Panc1 (cell line): Measurements from ENCODE around the gene HELB. TPM values are rescaled to one million over a fixed set of nuclear protein-coding genes. Genes with fewer than 3 reads are reported as not detected.

Experiments
- ATAC-seq: fragments of 200-7000 bp; cut with Tn5 transposase; 2 replicates; pipeline ENCODE4 v1.9.1; 2020; ENCODE audit warnings: mild to moderate bottlenecking, moderate library complexity
- BruUV-seq: library from RNA; stranded (reverse); fragments of 400-500 nt; replicated peaks from 2 replicates; lab custom pipeline; 2021; lab: Mats Ljungman, UMichigan
- CTCF ChIA-PET: fragments of 300-600 bp; sonication (Branson Sonifier 250); formaldehyde crosslinking; loops from one replicate; lab custom pipeline; 2022; ENCODE audit warnings: antibody characterized with exemption; lab: Charles Lee
- POLR2A ChIA-PET: fragments of 300-600 bp; sonication (Branson Sonifier 250); formaldehyde crosslinking; loops from one replicate; lab custom pipeline; 2022; ENCODE audit warnings: antibody characterized with exemption; lab: Charles Lee
- DNase-seq: peaks from one replicate; pipeline ENCODE4 v3.0.0-alpha.2; 2010; ENCODE audit warnings: low read depth, low spot score
- H3K27ac ChIP-seq: 2 replicates; pipeline ENCODE4 v1.5.1; 2011; ENCODE audit warnings: mild to moderate bottlenecking, low read length, inconsistent platforms
- H3K27me3 ChIP-seq: fragments of 200-500 bp; sonication (Bioruptor generic); 2 replicates; pipeline ENCODE4 v1.6.0; 2014; ENCODE audit warnings: low read length, inconsistent platforms; ENCODE audit not compliant: control insufficient read depth, insufficient read depth
- H3K36me3 ChIP-seq: fragments of 200-500 bp; sonication (Bioruptor generic); 2 replicates; pipeline ENCODE4 v1.5.1; 2014; ENCODE audit warnings: inconsistent platforms, mild to moderate bottlenecking, low read length, moderate library complexity; ENCODE audit not compliant: control insufficient read depth, insufficient read depth
- H3K4me1 ChIP-seq: 2 replicates; pipeline ENCODE4 v1.5.1; 2011; ENCODE audit warnings: inconsistent platforms, mild to moderate bottlenecking, low read length, moderate library complexity; ENCODE audit not compliant: control insufficient read depth, insufficient read depth
- H3K4me3 ChIP-seq, 2 experiments: 2 replicates each; pipeline ENCODE4 v1.5.1; 2011 to 2012; ENCODE audit warnings: low read depth in 2 of 2, low read length in 2 of 2, mild to moderate bottlenecking in 2 of 2, inconsistent platforms in 1 of 2, moderate library complexity in 1 of 2
- H3K9me3 ChIP-seq: fragments of 200-500 bp; sonication (Bioruptor generic); 2 replicates; pipeline ENCODE4 v1.5.1; 2014; ENCODE audit warnings: low read depth, mild to moderate bottlenecking, inconsistent platforms, low read length, moderate library complexity; ENCODE audit not compliant: control insufficient read depth, insufficient read depth
- POLR2AphosphoS5 ChIP-seq: IDR thresholded peaks from 2 replicates; pipeline ENCODE4 v1.6.1; 2012; ENCODE audit warnings: mild to moderate bottlenecking, low read depth, low read length, moderate library complexity
- SIN3A ChIP-seq: IDR thresholded peaks from 2 replicates; pipeline ENCODE4 v1.6.1; 2012; ENCODE audit warnings: low read depth, mild to moderate bottlenecking, low read length, moderate library complexity, borderline replicate concordance; ENCODE audit not compliant: insufficient read depth
- TCF7L2 ChIP-seq: IDR thresholded peaks from 2 replicates; pipeline ENCODE4 v1.6.1; 2011; ENCODE audit warnings: mild to moderate bottlenecking, low read depth, low read length, inconsistent platforms
- in situ Hi-C: cut with HindIII; loops from 2 replicates; pipeline ENCODE4 v1.10.0; 2016; ENCODE audit warnings: low sequenced_read_pairs, low pct_unique_long_range_greater_than_20kb
- intact Hi-C: fragments of 100-400 bp; cut with micrococcal nuclease; formaldehyde crosslinking; loops from one replicate; pipeline ENCODE4 v1.10.0; 2022; ENCODE audit not compliant: unreplicated experiment
- total RNA-seq: library from RNA; stranded (reverse); gene quantifications from one replicate; pipeline ENCODE4 v1.2.1, GENCODE V29; 2021; ENCODE audit not compliant: unreplicated experiment
- TF ChIP-seq, protein P1 (sequence below), 2 experiments: IDR thresholded peaks; 2 replicates each; pipeline ENCODE4 v1.6.1; 2011 to 2012; ENCODE audit warnings: low read depth in 2 of 2, control low read depth in 1 of 2, low read length in 1 of 2, mild to moderate bottlenecking in 1 of 2, moderate library complexity in 1 of 2; ENCODE audit not compliant: insufficient read depth in 1 of 2
- TF ChIP-seq, protein P2 (sequence below): fragments of 450-650 bp; IDR thresholded peaks from 2 replicates; pipeline ENCODE4 v1.5.1; 2017; ENCODE audit warnings: mild to moderate bottlenecking

Gene HELB
- total RNA-seq, 1 experiment from 2014 or later: 4.9 TPM

- Histone ChIP-seq H3K4me3 (no peak overlapping the region), H3K4me1 (no peaks in the 10 kb centered on the region), H3K36me3 (no peaks in the 10 kb centered on the region), H3K27me3 (peaks cover 8% of the 10 kb centered on the region), H3K27ac (no peak overlapping the region), H3K9me3 (no peaks in the 10 kb centered on the region)
- ATAC-seq (no peak), DNase-seq (no peak)
- in situ Hi-C loops (no loop called here), intact Hi-C loops (loop anchor here (5.0 kb wide), 1 partner anchor 420 kb away; no protein-coding TSS in a partner anchor)
- POLR2A ChIA-PET: interaction anchor here (1.0 kb wide), 1 partner anchor 30 kb away, joined by 6 read pairs; no protein-coding TSS in a partner anchor
- no TSS peak for BruUV-seq
- CTCF ChIA-PET: no interaction called here
- TF ChIP-seq POLR2AphosphoS5 (no peak), TCF7L2 (no peak), SIN3A (no peak)
- TF ChIP-seq, protein P1, sequence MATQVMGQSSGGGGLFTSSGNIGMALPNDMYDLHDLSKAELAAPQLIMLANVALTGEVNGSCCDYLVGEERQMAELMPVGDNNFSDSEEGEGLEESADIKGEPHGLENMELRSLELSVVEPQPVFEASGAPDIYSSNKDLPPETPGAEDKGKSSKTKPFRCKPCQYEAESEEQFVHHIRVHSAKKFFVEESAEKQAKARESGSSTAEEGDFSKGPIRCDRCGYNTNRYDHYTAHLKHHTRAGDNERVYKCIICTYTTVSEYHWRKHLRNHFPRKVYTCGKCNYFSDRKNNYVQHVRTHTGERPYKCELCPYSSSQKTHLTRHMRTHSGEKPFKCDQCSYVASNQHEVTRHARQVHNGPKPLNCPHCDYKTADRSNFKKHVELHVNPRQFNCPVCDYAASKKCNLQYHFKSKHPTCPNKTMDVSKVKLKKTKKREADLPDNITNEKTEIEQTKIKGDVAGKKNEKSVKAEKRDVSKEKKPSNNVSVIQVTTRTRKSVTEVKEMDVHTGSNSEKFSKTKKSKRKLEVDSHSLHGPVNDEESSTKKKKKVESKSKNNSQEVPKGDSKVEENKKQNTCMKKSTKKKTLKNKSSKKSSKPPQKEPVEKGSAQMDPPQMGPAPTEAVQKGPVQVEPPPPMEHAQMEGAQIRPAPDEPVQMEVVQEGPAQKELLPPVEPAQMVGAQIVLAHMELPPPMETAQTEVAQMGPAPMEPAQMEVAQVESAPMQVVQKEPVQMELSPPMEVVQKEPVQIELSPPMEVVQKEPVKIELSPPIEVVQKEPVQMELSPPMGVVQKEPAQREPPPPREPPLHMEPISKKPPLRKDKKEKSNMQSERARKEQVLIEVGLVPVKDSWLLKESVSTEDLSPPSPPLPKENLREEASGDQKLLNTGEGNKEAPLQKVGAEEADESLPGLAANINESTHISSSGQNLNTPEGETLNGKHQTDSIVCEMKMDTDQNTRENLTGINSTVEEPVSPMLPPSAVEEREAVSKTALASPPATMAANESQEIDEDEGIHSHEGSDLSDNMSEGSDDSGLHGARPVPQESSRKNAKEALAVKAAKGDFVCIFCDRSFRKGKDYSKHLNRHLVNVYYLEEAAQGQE (IDR thresholded peaks at IDR 0.05; ENCODE audit: insufficient read depth in 1 of 2, low read depth in 2 of 2, low read length in 1 of 2): no peak
- TF ChIP-seq, protein P2, sequence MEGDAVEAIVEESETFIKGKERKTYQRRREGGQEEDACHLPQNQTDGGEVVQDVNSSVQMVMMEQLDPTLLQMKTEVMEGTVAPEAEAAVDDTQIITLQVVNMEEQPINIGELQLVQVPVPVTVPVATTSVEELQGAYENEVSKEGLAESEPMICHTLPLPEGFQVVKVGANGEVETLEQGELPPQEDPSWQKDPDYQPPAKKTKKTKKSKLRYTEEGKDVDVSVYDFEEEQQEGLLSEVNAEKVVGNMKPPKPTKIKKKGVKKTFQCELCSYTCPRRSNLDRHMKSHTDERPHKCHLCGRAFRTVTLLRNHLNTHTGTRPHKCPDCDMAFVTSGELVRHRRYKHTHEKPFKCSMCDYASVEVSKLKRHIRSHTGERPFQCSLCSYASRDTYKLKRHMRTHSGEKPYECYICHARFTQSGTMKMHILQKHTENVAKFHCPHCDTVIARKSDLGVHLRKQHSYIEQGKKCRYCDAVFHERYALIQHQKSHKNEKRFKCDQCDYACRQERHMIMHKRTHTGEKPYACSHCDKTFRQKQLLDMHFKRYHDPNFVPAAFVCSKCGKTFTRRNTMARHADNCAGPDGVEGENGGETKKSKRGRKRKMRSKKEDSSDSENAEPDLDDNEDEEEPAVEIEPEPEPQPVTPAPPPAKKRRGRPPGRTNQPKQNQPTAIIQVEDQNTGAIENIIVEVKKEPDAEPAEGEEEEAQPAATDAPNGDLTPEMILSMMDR: no peak
Measured at GRCh38 chr12:66272650-66273049, 29.6 kb upstream of the HELB start.

GRCh38 chr12:66273147-66273546, 29.1 kb upstream of the HELB start:
- H3K36me3 ChIP-seq: no peaks in the 10 kb centered on the region
- no peaks in the 10 kb centered on the region for H3K4me1 ChIP-seq
- no peak for ATAC-seq
- ChIA-PET CTCF (no interaction called here), POLR2A (interaction anchor here (1.0 kb wide), 1 partner anchor 30 kb away, joined by 6 read pairs; no protein-coding TSS in a partner anchor)
- intact Hi-C loops: loop anchor here (5.0 kb wide), 1 partner anchor 419 kb away; no protein-coding TSS in a partner anchor
- H3K27me3 ChIP-seq: peaks cover 7% of the 10 kb centered on the region
- no peak overlapping the region for H3K27ac ChIP-seq
- no peaks in the 10 kb centered on the region for H3K9me3 ChIP-seq
- DNase-seq: no peak
- TF ChIP-seq, protein P2: no peak
- TF ChIP-seq TCF7L2: no peak
- TF ChIP-seq, protein P1 (IDR thresholded peaks at IDR 0.05; ENCODE audit: insufficient read depth in 1 of 2, low read depth in 2 of 2, low read length in 1 of 2): no peak
- BruUV-seq: no TSS peak
- in situ Hi-C loops: no loop called here
- no peak overlapping the region for H3K4me3 ChIP-seq
